B cell (primary cell): ENCODE measurements around the gene NEO1.

Experiments used
- CTCF ChIP-seq: fragments of 200-600 bp; IDR thresholded peaks from one replicate; pipeline ENCODE4 v1.8.0; 2022; ENCODE audit warnings: antibody characterized with exemption, mild to moderate bottlenecking
- EZH2 ChIP-seq: IDR thresholded peaks from 2 replicates; pipeline ENCODE4 v1.6.1; 2012; ENCODE audit warnings: borderline replicate concordance, low read depth, mild to moderate bottlenecking, moderate library complexity, low read length; ENCODE audit not compliant: insufficient read depth, poor library complexity, severe bottlenecking

DNA sequence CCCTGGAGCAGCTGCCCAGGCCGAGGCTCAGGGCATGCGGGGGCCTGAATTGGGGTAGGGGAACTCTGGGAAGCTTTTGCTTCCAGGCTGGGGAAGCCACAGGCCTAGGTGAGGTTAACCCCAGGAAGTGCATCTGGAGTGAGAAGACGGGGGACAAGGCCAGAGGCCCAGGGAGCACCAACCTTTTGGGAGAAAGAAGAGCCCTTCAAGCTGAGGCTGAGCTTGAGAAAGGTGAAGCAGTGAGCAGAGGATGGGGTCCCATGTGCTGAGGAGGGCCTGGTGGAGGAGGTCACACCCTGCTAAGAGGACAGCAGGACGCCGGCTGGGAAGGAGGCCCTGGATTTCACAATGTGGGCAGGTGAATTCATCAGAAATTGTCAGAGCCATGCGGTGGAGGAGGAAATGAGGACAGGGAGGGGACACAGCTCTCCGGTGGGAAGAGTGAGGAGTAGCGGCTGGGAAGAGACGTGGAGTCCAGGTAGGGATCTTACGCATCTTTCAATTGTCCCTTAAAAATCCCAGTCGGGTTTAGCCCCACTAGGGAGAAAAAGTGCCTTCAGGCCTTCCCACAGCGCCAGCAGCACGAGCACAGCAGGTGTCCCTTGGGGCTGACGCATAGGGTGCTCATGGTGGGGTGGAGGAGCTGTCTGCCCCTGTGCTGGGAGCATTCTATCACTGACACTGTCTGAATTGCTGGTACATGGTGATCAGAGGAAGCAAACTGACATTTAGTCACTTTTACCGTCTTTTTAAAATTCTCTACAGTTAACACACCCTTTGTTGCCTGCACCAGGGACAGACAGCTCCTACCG is 265.6 kb downstream of the NEO1 start:
- TF ChIP-seq CTCF (no peak), EZH2 (no peak)
